Nephron progenitor cell (in vitro differentiated cells): ENCODE results near the gene LDHAL6B.

Experiments used
- DNase-seq: peaks from one replicate; pipeline ENCODE4 v3.0.0; 2021
- H3K27ac Mint-ChIP-seq: 2 replicates; pipeline ENCODE4 v1.8.0; 2021; ENCODE audit warnings: mild to moderate bottlenecking, moderate library complexity, mixed read lengths
- H3K27me3 Mint-ChIP-seq: 2 replicates; pipeline ENCODE4 v1.8.0; 2021; ENCODE audit warnings: mild to moderate bottlenecking, low read depth, mixed read lengths; ENCODE audit not compliant: poor library complexity
- H3K36me3 Mint-ChIP-seq: 2 replicates; pipeline ENCODE4 v1.8.0; 2021; ENCODE audit warnings: low read depth, mixed read lengths
- H3K4me1 Mint-ChIP-seq: 2 replicates; pipeline ENCODE4 v1.8.0; 2021; ENCODE audit warnings: mixed read lengths
- H3K4me3 Mint-ChIP-seq: 2 replicates; pipeline ENCODE4 v1.8.0; 2021; ENCODE audit warnings: mild to moderate bottlenecking, moderate library complexity, mixed read lengths
- H3K9me3 Mint-ChIP-seq: 2 replicates; pipeline ENCODE4 v1.8.0; 2021; ENCODE audit warnings: mild to moderate bottlenecking, moderate library complexity, mixed read lengths
- TF ChIP-seq, protein P1 (sequence below): fragments of 200-600 bp; sonication (generic); IDR thresholded peaks from 2 replicates; pipeline ENCODE4 v1.5.0; 2021; ENCODE audit warnings: antibody characterized with exemption

Gene LDHAL6B

GRCh38 chr15:59179717-59180116 is 26.9 kb upstream of the LDHAL6B start:
- H3K4me1 Mint-ChIP-seq: peaks cover 30% of the 10 kb centered on the region
- no peak for DNase-seq
- no peak overlapping the region for H3K4me3 Mint-ChIP-seq
- H3K27me3 Mint-ChIP-seq: no peaks in the 10 kb centered on the region
- TF ChIP-seq, protein P1, sequence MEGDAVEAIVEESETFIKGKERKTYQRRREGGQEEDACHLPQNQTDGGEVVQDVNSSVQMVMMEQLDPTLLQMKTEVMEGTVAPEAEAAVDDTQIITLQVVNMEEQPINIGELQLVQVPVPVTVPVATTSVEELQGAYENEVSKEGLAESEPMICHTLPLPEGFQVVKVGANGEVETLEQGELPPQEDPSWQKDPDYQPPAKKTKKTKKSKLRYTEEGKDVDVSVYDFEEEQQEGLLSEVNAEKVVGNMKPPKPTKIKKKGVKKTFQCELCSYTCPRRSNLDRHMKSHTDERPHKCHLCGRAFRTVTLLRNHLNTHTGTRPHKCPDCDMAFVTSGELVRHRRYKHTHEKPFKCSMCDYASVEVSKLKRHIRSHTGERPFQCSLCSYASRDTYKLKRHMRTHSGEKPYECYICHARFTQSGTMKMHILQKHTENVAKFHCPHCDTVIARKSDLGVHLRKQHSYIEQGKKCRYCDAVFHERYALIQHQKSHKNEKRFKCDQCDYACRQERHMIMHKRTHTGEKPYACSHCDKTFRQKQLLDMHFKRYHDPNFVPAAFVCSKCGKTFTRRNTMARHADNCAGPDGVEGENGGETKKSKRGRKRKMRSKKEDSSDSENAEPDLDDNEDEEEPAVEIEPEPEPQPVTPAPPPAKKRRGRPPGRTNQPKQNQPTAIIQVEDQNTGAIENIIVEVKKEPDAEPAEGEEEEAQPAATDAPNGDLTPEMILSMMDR: no peak
- H3K9me3 Mint-ChIP-seq: peaks cover 37% of the 10 kb centered on the region
- no peak overlapping the region for H3K27ac Mint-ChIP-seq
- peaks cover 75% of the 10 kb centered on the region for H3K36me3 Mint-ChIP-seq

- Mint-ChIP-seq H3K4me3 (no peak overlapping the region), H3K9me3 (peaks cover 40% of the 10 kb centered on the region), H3K36me3 (peaks cover 79% of the 10 kb centered on the region), H3K4me1 (peaks cover 19% of the 10 kb centered on the region), H3K27ac (no peak overlapping the region), H3K27me3 (no peaks in the 10 kb centered on the region)
- no peak for DNase-seq
- TF ChIP-seq, protein P1: no peak
Measured at GRCh38 chr15:59180945-59181600, 25.6 kb upstream of the LDHAL6B start.

- H3K36me3 Mint-ChIP-seq: peaks cover 90% of the 10 kb centered on the region
- DNase-seq: no peak
- H3K4me1 Mint-ChIP-seq: peaks cover 5% of the 10 kb centered on the region
- H3K4me3 Mint-ChIP-seq: no peak overlapping the region
- H3K27me3 Mint-ChIP-seq: no peaks in the 10 kb centered on the region
- H3K9me3 Mint-ChIP-seq: peaks cover 48% of the 10 kb centered on the region
- TF ChIP-seq, protein P1: no peak
- no peak overlapping the region for H3K27ac Mint-ChIP-seq
Measured at GRCh38 chr15:59185725-59186124, 20.9 kb upstream of the LDHAL6B start.

DNA sequence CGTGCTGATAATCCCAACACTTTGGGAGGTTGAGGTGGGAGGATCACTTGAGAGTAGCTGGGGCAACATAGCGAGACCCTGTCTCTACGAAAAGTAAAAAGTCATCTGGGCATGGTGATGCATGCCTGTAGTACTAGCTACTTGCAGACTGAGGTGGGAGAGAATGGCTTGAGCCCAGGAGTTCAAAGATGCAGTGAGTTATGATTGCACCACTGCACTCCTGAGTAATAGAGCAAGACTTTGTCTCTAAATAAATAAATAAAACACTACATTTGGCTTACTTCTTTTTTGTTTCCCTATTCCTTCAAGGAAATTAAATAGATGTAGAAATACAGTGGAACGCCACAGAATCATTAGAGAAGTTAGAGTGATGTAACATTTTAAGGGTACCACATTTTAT is 20.1 kb upstream of the LDHAL6B start:
- no peak overlapping the region for H3K27ac Mint-ChIP-seq
- TF ChIP-seq, protein P1: no peak
- peaks cover under 1% of the 10 kb centered on the region for H3K4me1 Mint-ChIP-seq
- peaks cover 2% of the 10 kb centered on the region for H3K27me3 Mint-ChIP-seq
- DNase-seq: no peak
- peaks cover 44% of the 10 kb centered on the region for H3K9me3 Mint-ChIP-seq
- H3K36me3 Mint-ChIP-seq: peaks cover 90% of the 10 kb centered on the region
- no peak overlapping the region for H3K4me3 Mint-ChIP-seq

- Mint-ChIP-seq H3K27ac (no peak overlapping the region), H3K9me3 (peaks cover 17% of the 10 kb centered on the region), H3K36me3 (peaks cover 84% of the 10 kb centered on the region), H3K27me3 (peaks cover 2% of the 10 kb centered on the region), H3K4me1 (peaks cover 8% of the 10 kb centered on the region), H3K4me3 (no peak overlapping the region)
- no peak for DNase-seq
- TF ChIP-seq, protein P1: no peak
Measured at GRCh38 chr15:59189241-59189640, 17.4 kb upstream of the LDHAL6B start.

DNA sequence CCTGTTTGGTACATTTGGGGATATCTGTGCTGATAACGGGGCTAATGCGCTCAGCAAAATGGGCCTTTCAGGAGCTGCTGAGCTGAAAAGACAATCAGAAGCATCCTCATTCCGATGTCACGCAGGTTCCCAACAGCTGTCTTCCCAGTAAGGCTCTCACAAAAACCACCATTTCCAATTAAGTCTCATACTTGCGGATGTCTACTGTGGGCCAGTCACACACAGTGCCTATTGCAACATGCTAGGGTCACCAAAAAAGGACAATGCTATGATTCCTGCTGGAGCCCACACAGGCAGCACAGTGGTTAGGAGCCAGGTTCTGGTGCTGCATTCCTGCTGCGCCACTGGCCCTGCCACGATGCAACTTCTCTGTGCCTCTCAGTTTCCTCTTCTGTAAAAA is 16.4 kb upstream of the LDHAL6B start:
- Mint-ChIP-seq H3K4me1 (peaks cover 14% of the 10 kb centered on the region), H3K27ac (no peak overlapping the region), H3K9me3 (peaks cover 8% of the 10 kb centered on the region), H3K36me3 (peaks cover 84% of the 10 kb centered on the region), H3K4me3 (no peak overlapping the region), H3K27me3 (peaks cover 2% of the 10 kb centered on the region)
- TF ChIP-seq, protein P1: no peak
- DNase-seq: no peak
